ENCODE measurements around the gene EEF1AKMT1.

DNA sequence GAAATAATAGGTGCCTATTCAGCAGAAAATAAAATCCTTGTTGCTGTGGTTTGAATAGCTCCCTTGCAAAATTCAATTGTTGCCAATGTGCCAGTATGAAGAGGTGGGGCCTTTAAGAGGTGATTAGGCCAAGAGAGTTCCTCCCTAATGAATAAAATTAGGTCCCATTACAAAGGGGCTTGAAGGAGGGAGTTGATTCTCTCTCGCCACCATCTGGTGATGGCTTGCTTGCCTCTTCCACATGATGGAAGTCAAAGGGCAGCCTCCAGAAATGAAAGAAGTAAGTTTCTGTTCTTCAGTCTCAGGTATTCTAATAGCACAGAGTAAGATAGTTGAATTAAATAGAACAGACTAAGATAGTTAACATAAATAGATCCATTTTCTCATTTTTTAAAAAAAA, 3.0 kb upstream of the EEF1AKMT1 start:
- TF ChIP-seq, protein P1, sequence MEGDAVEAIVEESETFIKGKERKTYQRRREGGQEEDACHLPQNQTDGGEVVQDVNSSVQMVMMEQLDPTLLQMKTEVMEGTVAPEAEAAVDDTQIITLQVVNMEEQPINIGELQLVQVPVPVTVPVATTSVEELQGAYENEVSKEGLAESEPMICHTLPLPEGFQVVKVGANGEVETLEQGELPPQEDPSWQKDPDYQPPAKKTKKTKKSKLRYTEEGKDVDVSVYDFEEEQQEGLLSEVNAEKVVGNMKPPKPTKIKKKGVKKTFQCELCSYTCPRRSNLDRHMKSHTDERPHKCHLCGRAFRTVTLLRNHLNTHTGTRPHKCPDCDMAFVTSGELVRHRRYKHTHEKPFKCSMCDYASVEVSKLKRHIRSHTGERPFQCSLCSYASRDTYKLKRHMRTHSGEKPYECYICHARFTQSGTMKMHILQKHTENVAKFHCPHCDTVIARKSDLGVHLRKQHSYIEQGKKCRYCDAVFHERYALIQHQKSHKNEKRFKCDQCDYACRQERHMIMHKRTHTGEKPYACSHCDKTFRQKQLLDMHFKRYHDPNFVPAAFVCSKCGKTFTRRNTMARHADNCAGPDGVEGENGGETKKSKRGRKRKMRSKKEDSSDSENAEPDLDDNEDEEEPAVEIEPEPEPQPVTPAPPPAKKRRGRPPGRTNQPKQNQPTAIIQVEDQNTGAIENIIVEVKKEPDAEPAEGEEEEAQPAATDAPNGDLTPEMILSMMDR (IDR thresholded peaks at IDR 0.05), result no peak
- TF ChIP-seq POLR2A (IDR thresholded peaks at IDR 0.05), result no peak
